GM19395 (cell line): Measurements from ENCODE around the gene SLC35F4.
"Not testable (repeated sequence)": the region's sequence is repeated elsewhere in the genome, so short reads cannot be mapped to it uniquely, and the experiment has no call there.

Source experiments
- ATAC-seq: cut with Tn5 transposase; IDR thresholded peaks from one replicate; pipeline ENCODE4 v1.9.1; 2021; ENCODE audit warnings: mild to moderate bottlenecking, moderate library complexity; ENCODE audit not compliant: unreplicated experiment

Gene SLC35F4

DNA sequence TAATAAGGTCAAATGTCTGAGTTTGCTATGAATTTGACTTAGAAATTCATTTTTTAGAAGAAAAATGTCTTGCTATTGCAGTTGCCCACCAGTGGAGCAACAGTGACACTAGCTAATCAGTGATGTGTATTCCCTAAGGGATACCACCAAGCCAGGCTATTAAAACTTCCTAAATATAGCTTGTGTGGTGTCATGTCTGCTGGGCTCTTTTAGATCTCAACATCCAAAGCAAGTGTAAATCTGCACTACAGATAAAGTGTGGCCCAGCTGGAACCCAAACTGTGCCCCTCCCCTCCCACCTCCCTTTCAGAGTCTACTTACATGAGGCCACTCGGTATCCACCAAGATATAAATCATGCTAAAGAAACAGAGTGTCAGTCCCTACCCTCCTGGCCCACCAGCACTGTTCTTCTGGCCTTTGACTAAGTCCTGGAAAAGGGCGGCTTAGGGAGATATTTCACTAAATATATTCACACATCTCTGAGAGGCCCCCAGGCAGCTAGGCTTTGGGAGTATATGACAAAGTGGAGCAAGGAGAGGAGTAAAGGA is 53.8 kb downstream of the SLC35F4 start:
- ATAC-seq: no peak

DNA sequence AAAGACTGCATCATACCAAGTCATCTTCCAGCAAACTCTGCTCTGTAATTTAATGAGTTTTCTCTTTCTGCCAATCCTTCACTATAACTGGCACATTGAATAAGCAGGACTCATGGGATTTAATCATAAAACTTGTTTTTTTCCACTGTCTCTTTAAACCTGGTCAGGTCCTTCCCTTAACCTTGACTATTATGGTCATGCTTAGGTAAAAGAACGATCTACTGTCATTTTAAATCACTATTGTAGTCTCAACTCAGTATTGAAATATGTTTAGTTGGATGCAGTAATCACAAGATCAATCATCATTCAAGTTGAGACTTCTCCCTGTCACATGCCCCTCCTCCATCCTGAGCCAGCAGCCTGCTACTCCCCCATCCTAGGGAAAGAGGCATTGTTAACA is 56.1 kb downstream of the SLC35F4 start:
- no peak for ATAC-seq

DNA sequence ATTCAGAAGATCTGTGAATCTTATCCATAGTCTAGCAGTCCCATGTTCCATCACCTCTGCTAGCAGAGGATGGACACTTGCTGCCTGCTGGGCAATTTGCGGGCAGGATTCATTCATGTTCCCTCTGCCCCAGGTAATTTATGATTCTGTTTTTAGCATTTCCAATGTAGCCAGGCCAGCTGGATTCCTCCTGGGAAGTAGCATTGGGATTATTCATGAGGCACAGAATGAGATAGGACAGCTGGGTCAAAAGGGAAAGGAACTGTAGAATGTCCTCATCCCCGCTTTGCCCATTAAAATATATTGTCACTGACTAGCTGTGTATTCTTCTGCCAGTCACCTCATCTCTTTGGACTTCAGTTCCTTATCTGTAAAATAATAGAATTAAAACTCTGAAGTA is 68.7 kb downstream of the SLC35F4 start:
- no peak for ATAC-seq

DNA sequence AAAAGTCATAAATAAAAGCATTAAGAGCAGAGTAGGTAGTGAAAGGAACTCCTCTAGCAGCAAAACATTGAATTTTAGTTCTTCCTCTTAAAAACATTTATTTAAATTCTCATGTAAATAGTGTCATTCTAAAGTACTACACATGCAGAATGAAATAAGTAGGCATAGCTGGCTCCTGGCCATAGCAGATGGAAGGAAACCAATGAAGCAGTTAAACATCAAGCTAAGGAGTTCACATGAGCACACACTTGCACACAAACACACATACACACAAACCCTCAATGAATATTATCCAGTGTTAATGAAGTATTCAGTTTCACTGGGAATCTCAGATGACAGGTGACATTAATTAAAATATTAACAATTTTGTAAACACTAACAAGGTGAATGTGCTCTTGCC is 69.3 kb downstream of the SLC35F4 start:
- no peak for ATAC-seq

DNA sequence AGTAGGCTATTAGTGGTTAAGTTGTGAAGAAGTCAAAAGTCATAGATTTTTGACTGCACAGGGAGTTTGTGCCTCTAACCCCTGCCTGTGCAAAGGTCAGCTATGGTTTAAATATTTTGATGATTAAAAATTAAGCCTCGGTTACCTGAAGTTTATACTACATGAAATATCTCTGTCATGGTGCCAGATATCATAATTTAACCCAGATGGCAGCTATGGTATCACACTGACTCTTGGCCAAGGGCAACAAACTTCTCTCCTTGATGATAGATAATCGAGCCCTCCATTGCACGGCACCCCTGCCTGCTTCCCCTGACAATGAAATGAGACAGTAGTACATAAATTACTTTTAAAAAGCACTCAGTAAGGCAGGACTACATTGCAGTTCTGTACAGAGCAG is 80.8 kb downstream of the SLC35F4 start:
- ATAC-seq: no peak

DNA sequence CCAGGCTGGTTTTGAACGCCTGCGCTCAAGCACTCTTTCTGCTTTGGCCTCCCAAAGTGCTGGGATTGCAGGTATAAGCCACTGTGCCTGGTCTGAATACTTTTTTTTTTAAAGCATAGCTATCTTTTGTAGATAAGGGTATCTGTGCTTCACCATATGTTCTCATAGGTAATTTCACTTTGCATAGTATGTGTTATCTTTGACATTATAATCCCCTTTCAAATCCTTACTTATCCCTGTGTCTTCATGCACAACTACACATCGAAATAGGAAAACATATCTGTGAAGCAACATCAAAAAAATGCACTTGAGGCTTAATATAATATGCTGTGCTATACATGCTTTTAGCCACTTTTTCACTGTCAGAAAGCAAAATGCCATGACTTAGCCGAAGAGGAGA is 94.1 kb downstream of the SLC35F4 start:
- no peak for ATAC-seq

DNA sequence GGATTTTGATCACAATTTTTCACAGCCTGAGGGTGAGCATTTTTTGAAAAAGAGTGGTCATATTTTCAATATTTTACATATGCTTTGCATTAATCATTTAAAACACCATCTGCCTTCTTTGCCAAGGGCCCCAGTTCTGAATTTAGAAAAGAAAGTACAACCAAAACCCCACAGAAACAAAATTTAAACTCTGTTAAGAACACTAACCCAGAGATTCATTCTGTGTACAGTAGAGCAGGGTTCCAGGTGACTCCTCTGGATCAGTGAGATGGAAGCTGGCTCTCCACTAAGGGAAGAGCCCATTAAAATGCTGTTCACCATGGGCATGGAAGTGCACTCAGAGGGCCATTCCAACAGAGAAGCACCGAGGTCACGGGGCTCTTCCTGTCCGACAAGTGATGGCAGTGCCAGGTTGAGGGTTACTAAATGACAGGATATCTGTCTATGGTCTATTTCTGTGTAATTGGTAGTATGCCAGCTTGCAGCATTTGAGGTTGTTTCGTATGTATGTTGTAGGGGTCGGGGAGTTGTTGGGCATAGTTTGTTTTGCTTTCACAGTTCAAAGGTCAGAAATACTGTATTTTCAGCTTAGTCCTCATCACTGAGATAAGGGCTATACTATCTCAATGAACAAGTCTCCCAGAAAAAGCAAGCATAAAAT is 95.9 kb downstream of the SLC35F4 start:
- ATAC-seq: no peak

DNA sequence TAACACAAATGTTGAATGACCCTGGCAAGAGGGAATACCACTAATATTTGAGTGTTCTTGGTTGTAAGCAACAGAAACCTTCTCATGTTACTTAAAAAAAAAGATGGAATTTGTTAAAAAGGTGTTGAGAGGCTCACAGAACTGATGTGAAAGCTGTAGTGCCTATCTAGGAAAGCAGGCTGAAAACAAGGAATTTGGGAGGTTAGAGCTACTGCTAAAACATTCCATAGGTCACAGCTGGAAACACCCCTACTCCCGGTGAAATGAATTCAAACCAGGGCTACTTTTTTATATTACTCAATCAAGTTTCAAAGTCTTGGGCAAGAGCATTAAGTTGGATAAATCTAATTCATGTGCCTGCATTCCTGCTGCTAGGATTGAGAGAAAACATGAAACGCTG is 104.1 kb downstream of the SLC35F4 start:
- no peak for ATAC-seq

DNA sequence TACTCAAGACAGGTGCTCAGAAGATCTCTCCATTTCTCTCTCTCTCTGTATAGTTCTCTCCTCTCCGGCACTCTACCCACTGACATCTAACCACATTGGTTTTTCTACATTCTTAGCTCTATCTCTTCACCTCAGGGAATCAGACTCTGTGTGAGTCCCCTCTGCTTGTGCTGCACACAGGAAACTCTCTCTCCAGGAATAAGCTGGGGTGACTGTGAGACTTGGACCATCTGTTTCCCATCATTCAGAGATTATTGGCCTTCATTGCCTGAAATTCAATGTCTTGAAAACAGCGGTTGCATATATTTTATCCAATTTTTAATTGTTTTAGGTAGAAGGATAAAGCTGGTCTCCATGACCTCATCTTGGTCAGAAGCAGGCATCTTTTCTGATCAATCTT is 105.0 kb downstream of the SLC35F4 start:
- ATAC-seq: no peak

DNA sequence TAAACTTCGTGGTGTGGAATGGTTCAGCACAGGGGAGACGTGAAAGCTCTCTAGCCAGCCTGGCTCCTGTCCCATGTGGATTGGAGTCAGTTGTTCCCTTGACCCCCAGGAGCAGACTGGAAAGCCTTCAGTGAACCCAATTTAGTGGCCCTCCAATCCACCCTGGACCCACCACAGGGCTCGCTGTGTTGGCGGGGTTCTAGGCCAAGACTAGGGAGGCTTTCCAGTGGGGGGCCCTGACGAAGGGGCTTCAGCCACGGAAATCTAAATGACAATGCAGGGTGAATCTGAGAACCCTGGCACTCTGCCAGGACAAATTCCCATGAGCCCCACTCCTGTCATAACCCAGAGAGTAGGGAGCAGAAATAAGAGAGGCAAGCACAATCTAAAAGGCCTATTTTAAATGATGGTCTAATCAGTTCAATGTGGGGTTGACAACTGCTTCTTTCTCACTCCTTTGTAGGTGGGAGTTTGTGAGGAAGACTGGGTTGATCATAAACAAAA is 110.8 kb downstream of the SLC35F4 start:
- no peak for ATAC-seq

DNA sequence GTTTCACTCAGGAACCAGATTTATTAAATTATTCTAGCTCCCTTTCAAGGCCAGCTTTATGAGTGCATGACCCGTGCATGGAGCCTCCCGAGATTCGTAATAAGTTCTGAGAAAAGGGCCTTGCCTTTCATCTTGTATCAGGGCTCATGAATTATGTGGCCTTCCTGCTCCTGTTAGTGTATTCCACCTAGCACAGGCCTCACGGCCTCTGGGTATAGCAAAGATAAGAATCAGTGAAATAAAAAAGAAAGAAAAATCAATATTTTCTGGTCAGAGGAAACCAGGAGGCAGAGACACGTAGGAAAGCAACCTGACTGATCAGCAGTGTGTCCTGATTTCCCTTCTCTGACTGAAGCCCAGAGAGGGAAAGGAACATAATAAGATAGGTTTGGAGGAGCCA is 111.4 kb downstream of the SLC35F4 start:
- no peak for ATAC-seq

DNA sequence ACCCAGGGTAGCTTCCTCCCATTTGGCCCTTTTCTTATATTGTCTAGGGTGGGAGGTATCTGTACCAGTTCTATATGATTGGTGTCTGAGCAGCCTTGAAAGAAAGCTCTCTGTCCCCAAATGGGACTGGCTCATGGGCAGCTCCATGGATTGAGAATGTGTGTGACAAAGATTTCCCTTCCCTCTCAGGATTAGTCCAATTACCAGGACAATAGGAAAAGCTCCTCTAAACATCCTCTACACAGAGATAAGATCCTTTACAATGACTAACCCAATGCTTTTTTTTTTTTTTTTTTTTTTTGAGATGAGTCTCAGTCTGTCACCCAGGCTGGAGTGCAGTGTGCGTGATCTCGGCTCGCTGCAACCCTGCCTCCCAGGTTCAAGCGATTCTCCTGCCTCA is 112.1 kb downstream of the SLC35F4 start:
- no peak for ATAC-seq

DNA sequence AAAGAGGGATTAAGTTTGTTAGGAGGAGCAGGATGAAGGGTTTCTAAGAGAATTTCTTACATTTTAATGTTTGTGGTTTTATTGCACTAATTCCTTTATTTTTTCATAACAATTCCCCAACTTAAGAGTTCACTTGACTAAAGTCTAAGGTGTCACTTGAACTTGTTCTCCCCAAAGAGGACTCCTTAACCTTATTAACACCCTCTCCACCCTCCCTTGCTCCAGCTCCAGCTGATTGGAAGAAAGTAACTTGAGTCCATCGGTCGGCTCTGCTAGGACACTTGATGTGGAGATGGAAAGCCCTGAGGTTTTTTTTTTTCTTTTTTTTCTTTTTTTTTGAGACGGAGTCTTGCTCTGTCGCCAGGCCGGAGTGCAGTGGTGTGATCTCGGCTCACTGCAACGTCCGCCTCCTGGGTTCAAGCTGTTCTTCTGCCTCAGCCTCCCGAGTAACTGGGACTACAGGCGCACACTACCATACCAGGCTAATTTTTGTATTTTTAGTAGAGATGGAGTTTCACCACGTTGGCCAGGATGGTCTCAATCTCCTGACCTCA is 113.7 kb downstream of the SLC35F4 start:
- not testable (repeated sequence) for ATAC-seq

DNA sequence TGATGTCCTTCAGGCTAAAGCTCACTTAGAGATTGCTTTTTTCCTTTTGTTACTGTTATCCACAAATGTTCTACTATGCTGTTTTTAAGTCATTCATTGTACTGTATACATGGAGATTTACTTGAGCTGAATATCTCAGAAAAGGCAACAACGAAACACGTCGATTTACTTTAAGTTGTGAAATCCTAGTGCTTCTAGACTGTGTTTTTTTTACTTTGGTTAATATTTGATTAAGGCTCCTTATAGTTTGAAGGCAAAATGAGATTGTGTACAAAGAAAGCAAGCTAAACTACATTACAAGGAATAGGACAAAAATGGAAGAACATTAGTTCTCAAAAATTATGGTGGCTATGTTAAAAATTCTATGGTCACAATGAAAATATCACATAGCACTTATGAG is 114.5 kb downstream of the SLC35F4 start:
- ATAC-seq: no peak

DNA sequence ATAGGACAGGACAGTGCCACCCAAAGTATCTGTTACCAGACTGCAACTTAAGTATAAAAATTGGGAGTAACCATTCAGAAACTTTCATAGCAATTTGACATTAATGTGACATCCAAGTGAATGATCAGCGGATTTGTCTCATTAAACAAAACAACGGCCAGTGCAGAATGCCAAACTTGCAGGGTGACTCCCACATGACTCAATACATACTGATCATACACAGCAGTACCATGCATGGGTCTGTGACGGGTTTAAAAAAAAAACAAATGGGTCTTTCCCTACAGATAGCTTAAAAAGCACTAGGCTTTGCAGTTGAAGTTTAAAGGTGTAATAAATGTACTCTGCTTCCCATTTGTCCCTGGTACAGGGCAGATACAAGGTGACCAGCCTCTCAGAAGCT is 116.6 kb downstream of the SLC35F4 start:
- ATAC-seq: no peak

DNA sequence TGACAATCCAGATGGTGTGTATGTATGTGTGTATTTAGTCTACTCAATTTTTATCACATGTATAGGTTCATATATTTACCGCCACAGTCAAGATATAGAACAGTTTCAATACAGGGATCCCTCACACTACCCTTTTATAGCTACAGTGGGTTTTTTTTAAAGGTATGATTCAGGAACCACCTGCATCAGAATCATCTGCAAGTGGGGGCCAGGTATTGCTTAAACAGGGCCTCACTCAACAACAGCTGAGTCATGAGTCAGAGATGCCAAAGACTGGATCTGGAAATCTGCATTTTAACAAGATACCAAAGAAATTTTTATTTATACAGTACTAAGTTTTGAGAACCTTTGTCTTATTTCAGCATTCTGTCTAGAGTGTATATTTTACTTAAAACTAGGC is 117.6 kb downstream of the SLC35F4 start:
- ATAC-seq: no peak

DNA sequence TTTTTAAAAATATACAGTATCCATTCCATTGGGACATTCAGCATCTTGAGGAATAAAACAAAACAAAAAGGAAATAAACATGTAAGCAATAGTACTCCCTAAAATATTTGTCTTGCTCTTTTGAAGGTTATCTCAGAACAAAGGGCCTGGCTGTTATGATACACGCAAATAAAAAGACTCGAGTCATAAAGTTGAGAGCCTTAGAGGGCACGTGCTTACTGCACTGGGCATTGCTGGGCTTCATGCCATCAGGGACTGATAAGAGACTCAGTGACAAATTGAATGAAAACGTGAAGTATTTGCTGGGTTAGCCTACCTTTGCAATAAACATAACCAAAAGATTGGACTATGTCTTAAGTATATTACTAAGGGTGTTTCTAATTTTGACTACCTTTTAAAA is 118.9 kb downstream of the SLC35F4 start:
- ATAC-seq: no peak

DNA sequence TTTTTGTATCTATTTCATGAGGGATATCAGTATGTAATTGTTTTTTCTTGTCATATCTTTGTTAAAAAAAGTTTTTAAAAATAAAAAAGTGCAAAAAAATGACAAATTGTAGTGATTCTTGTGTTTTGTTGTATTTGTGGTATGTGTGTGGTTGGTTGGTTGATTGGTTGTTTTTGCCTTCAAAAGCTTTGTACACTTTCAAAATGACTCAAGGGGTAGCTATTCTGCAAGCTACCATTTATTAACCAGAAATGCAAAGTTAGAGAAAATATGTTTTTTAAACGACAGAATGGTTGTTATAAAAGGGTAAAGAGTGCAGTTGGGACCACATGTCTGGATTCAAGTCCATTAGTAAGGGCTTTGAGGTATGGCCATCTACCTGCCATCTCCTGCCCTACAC is 119.3 kb downstream of the SLC35F4 start:
- ATAC-seq: no peak

DNA sequence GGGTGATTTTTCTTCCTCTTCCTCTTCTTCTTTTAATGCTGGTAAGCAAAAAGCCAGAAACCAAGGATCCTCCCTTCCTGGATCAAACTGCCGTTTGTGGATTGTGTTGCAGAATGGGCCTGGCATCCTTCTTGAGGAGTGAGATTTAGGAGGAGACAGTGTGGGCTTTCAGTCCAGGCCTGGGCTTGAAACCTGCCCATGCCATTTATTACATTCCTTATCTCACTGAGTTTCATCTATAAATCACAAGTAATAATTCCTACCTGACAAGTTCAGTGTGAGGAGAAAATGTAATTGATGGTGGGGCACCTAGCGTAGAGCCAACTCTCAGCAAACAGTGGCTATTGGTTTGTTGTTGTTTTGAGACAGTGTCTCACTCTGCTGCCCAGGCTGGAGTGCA is 126.4 kb downstream of the SLC35F4 start:
- no peak for ATAC-seq

DNA sequence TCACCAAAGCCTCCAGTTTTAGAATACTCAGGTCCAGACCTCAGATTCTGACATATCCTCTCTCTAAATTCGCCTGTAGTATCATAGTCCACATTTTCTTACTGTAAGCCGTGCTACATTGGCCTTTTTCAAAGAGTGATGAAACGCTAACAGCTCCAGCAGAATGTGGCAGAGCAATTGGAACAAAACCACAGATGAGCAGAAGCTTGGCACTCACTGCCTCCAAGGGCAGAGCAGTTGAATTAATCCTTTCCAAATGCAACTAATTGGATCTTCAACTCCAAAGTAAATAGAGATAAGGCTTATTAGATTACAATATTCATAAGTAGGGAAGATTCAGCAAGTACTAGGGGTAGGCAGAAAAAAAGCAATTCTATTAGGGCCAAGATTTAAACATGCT is 128.3 kb downstream of the SLC35F4 start:
- no peak for ATAC-seq

DNA sequence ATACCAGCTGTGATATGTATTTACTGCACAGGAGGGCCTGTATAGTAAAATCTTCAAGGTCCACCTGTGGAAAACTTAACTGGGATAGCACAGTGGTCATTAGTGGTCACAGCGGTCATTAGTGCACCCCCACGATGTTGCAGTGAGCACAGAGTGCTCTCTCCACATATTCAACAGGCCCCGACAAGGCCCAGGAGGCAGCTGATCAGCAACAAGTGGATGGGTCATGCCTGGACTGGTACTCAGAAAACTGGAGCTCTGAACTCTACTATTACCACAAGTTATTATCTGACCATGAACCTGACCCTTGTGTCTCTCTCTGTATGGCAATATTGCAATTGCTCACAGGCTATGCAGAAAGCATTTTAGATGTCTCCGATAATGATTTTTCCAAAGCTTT is 129.5 kb downstream of the SLC35F4 start:
- ATAC-seq: no peak

DNA sequence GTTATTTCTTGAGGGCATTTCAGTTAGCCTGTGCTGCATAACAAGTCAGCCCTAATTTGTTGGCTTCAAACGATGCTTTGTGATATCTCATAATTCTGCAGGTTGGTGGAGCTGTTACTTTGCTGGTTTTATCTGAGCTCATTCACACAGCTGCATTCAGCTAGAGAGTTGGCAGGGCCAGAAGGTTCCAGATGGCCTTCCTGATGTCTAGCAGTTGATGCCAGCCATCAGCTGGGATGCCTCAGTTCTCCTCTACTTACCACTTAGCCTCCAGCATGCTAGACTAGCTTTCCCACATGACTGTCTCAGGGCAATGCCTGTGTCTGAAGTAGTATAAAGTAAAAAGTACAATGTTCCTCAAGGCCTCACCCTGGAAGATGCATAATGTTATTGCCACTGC is 130.6 kb downstream of the SLC35F4 start:
- ATAC-seq: no peak
